ENCODE measurements around the gene PRDM4. TPM values are rescaled to one million over a fixed set of nuclear protein-coding genes. Genes with fewer than 3 reads are reported as not detected.
A peak's percentile ranks its signal among the peaks of the same experiment; 100 is the strongest.

Gene PRDM4
- total RNA-seq, 1 experiment from 2014 or later = 27.6 TPM

GRCh38 chr12:107776171-107776570, 15.2 kb upstream of the PRDM4 start:
- no peak for DNase-seq (ENCODE audit: low read depth, low spot score)
- in situ Hi-C loops (cut with HindIII; ENCODE audit: low pct_unique_long_range_greater_than_20kb, low sequenced_read_pairs) = no loop called here

DNA sequence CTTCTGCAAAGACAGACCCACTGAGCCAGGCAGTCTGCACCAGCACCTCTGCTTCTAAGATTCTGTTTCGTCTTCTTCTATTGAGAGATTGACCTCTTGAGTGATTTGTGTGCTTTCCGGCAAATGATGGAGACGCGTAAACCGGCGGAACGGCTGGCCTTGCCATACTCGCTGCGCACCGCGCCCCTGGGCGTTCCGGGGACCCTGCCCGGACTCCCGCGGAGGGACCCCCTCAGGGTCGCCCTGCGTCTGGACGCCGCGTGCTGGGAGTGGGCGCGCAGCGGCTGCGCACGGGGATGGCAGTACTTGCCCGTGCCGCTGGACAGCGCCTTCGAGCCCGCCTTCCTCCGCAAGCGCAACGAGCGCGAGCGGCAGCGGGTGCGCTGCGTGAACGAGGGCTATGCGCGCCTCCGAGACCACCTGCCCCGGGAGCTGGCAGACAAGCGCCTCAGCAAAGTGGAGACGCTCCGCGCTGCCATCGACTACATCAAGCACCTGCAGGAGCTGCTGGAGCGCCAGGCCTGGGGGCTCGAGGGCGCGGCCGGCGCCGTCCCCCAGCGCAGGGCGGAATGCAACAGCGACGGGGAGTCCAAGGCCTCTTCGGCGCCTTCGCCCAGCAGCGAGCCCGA, 14.3 kb upstream of the PRDM4 start:
- DNase-seq (ENCODE audit: low read depth, low spot score) = no peak
- in situ Hi-C loops (cut with HindIII; ENCODE audit: low pct_unique_long_range_greater_than_20kb, low sequenced_read_pairs) = no loop called here

DNA sequence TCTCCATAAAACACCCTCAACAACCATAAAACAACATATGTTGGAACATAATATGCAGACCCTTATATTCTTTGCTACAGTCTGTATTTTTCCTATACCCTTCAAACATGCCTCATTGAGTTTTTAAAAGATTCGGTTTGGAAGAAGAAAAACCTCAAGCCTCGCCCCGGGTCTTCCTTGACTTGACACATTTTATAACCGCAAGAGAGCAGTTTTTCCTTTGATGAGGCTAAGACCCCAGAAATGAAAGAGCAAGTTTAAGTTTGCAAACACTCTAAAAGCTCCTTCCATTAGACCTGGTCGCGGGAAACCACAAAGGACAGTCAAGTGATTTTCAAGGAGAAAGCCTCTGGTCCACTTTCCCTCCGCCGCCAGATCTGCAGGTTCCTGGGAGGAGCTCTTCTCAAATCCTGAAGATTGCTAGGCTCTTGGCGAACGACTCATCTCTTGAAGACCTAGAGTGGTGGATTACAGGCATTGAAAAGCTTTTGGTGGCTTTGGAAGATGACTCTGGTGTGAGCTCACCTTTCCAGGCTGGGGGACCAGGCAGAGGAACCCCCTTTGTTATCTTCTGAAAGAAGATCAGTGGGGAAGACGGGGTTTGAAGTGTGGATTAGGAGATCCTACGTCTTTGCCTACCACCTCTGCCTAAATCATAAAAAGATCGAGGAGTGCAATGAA, 13.6 kb upstream of the PRDM4 start, which contains the start of gene ASCL4:
Gene ASCL4 (plus strand): TSS at position 356 of the 681 bp plus-strand sequence. CDS start 515 bp downstream, outside the sequence.
- DNase-seq (ENCODE audit: low read depth, low spot score) = no peak
- in situ Hi-C loops (cut with HindIII; ENCODE audit: low pct_unique_long_range_greater_than_20kb, low sequenced_read_pairs) = no loop called here

- in situ Hi-C loops (cut with HindIII; ENCODE audit: low pct_unique_long_range_greater_than_20kb, low sequenced_read_pairs) = no loop called here
These were observed 6.5 kb upstream of the PRDM4 start for GRCh38 chr12:107767466-107767865.

GRCh38 chr12:107765316-107765715, 4.4 kb upstream of the PRDM4 start:
- in situ Hi-C loops (cut with HindIII; ENCODE audit: low pct_unique_long_range_greater_than_20kb, low sequenced_read_pairs) = no loop called here
- DNase-seq (ENCODE audit: low read depth, low spot score) = no peak

More at GRCh38 chr12:107767466-107767865, 6.5 kb upstream of the PRDM4 start:
- peak; percentile 50 for DNase-seq (ENCODE audit: low read depth, low spot score)

GRCh38 chr12:107764626-107765025, 3.7 kb upstream of the PRDM4 start:
- in situ Hi-C loops (cut with HindIII; ENCODE audit: low pct_unique_long_range_greater_than_20kb, low sequenced_read_pairs) = no loop called here
- DNase-seq (ENCODE audit: low read depth, low spot score) = no peak

- in situ Hi-C loops (cut with HindIII; ENCODE audit: low pct_unique_long_range_greater_than_20kb, low sequenced_read_pairs) = no loop called here
- DNase-seq (ENCODE audit: low read depth, low spot score) = no peak
These were observed 1.9 kb upstream of the PRDM4 start for GRCh38 chr12:107762874-107763273.

- in situ Hi-C loops (cut with HindIII; ENCODE audit: low pct_unique_long_range_greater_than_20kb, low sequenced_read_pairs) = no loop called here
- DNase-seq (ENCODE audit: low read depth, low spot score) = no peak
These were observed 566 bp upstream of the PRDM4 start for GRCh38 chr12:107761502-107761904.

DNA sequence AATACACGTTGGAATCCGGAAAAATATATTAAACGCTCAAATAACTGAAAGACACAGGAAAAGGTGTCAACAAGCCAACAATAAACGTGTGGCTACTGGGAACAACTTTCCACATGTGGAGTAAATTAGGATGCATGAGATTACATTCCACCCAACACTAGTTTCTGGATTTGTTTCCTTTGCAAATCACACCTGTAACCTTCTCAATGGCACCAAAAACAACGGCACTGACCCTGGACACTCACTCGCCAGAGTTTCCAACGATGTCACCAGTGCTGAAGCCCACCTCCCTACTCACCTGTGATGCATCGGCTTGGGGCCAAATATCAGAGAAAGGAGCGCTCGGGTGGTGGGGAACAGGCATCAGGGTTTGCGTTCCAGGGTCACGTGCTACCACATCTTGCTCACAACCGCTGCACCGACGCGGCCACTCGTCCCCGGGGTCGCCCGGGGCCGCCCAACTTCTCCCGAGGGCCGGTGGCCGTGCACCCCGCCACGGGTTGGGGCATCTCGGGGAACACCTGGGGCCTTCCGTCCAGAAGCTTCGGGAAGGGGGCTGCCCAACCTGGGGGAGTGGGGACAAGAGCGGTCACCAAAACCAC, 629 bp downstream of the PRDM4 start:
- in situ Hi-C loops (cut with HindIII; ENCODE audit: low pct_unique_long_range_greater_than_20kb, low sequenced_read_pairs) = no loop called here
- no peak for DNase-seq (ENCODE audit: low read depth, low spot score)

DNA sequence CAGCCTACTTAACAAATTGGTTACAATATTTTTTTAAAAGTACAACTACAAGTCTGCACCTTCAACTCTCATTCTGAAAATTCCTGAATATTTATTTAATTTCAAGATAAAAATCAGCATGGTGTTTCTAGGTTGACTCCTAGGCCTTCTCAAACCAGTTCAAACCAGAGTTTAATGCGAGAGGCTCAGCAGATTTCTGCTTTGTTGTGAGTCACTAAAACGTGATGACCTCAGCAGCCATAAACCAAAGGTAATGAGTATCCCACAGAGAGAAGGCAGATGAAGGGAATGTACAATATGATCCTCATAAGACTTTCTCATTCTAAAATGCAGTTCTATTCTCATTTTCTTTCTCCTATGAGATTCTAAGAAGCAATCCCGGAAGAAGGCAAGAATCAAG, 1.5 kb downstream of the PRDM4 start:
- DNase-seq (ENCODE audit: low read depth, low spot score) = peak; percentile 58
- in situ Hi-C loops (cut with HindIII; ENCODE audit: low pct_unique_long_range_greater_than_20kb, low sequenced_read_pairs) = no loop called here

DNA sequence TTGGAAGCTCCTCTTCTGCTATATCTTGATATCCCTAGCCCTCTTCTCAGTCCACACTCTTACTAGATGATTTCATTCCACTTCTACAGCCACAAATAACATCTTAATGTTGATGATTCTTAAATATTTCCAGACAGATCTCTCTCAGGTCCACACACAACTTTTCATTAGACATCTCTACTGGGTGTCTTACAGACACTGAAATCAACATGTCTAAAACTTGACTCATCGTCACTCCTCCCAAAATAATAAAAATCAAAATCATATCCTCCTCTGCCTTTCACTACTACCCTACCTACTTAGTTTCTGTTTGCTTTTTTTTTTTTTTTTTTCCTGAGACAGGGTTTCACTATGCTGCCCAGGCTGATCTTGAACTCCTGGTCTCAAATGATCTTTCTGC, 11.9 kb downstream of the PRDM4 start:
- DNase-seq (ENCODE audit: low read depth, low spot score) = no peak
- in situ Hi-C loops (cut with HindIII; ENCODE audit: low pct_unique_long_range_greater_than_20kb, low sequenced_read_pairs) = loop anchor here (10.0 kb wide), 1 partner anchor 74 kb away; no protein-coding TSS in a partner anchor

DNA sequence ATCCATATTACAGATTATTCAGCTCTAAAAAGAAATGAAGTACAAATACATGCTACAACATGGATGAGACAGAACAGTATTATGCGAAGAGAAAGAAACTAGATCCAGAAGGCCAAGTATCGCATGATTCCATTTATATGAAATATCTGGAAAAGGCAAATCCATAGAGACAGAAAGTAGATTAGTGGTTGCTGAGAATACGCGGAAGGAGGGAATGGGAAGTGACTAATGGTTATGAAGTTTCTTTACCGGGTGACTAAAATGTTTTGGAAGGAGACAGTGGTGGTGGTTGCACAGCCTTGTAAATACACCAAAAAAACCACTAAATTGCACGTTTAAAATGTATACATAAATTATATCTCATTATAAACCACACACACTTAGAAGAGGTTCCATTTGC, 12.5 kb downstream of the PRDM4 start:
- in situ Hi-C loops (cut with HindIII; ENCODE audit: low pct_unique_long_range_greater_than_20kb, low sequenced_read_pairs) = loop anchor here (10.0 kb wide), 1 partner anchor 74 kb away; no protein-coding TSS in a partner anchor
- DNase-seq (ENCODE audit: low read depth, low spot score) = no peak

DNA sequence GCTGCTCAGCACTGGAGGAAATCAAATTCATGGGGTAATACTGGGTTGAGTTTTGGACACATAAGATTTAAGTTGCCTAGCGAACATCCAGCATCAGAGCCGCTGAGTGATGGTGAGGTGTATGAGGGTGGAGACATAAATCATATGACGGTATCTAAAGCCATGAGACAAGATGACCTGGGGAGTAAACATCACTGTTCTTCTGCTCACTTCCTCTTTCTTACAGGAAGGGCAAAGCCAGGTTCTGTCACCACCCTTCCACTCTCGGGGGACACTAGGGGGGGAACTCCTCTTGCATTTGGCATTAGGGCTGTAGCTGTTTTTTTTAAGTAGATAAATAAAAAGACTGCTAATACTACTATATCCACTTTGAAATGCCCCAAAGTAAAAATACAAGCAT, 24.0 kb downstream of the PRDM4 start:
- no peak for DNase-seq (ENCODE audit: low read depth, low spot score)
- in situ Hi-C loops (cut with HindIII; ENCODE audit: low pct_unique_long_range_greater_than_20kb, low sequenced_read_pairs) = no loop called here

- no peak for DNase-seq (ENCODE audit: low read depth, low spot score)
- in situ Hi-C loops (cut with HindIII; ENCODE audit: low pct_unique_long_range_greater_than_20kb, low sequenced_read_pairs) = no loop called here
These were observed 25.2 kb downstream of the PRDM4 start for GRCh38 chr12:107735763-107736162.

GRCh38 chr12:107734139-107734538, 26.8 kb downstream of the PRDM4 start:
- in situ Hi-C loops (cut with HindIII; ENCODE audit: low pct_unique_long_range_greater_than_20kb, low sequenced_read_pairs) = no loop called here
- DNase-seq (ENCODE audit: low read depth, low spot score) = no peak

DNA sequence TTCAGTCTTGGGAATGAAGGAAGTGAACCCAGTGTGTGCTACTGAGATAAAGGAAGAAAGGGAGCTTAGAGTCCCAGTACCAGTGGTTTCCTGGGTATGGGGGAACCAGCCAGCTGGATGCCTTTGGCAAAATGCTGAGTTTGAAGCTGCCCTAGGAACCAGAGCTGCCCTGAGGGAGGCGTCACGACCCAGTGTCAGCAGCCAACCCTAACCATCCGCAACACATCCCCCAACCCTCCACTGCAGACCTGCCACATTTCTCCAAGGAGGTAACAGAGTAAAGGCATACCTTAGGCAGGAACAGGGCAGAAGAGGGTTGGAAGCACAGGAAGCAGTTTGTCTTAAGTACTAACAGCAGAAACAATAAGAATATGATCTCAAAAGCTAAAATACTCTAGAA, 28.6 kb downstream of the PRDM4 start:
- in situ Hi-C loops (cut with HindIII; ENCODE audit: low pct_unique_long_range_greater_than_20kb, low sequenced_read_pairs) = no loop called here
- no peak for DNase-seq (ENCODE audit: low read depth, low spot score)

DNA sequence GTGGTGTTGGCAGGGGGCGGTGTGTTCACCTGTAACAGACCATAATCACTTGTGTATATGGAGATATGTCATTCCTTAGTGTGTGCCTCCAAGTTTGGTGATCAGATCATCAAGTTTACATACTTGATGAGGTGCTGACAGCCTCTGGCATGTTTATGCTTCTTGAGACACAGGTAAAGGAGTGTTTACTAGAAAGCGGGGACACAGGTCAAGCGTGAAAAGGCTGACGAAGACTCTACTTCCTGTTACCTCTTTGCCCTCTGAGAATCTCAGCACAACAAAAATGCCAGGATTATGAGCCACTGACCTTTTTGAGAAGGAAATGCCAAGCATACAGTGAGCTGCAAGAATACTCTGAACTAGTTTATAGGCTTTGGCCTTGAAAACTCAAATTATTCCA, 29.6 kb downstream of the PRDM4 start:
- in situ Hi-C loops (cut with HindIII; ENCODE audit: low pct_unique_long_range_greater_than_20kb, low sequenced_read_pairs) = no loop called here
- no peak for DNase-seq (ENCODE audit: low read depth, low spot score)

- no peak for DNase-seq (ENCODE audit: low read depth, low spot score)
- in situ Hi-C loops (cut with HindIII; ENCODE audit: low pct_unique_long_range_greater_than_20kb, low sequenced_read_pairs) = no loop called here
These were observed 30.2 kb downstream of the PRDM4 start for GRCh38 chr12:107730618-107731341.

All from SK-MEL-5 (cell line).